ENCODE data around the gene LTBP2. TPM values are rescaled to one million over a fixed set of nuclear protein-coding genes. Genes with fewer than 3 reads are reported as not detected.

LTBP2 gene
- total RNA-seq, 1 donor: 157 TPM

DNA sequence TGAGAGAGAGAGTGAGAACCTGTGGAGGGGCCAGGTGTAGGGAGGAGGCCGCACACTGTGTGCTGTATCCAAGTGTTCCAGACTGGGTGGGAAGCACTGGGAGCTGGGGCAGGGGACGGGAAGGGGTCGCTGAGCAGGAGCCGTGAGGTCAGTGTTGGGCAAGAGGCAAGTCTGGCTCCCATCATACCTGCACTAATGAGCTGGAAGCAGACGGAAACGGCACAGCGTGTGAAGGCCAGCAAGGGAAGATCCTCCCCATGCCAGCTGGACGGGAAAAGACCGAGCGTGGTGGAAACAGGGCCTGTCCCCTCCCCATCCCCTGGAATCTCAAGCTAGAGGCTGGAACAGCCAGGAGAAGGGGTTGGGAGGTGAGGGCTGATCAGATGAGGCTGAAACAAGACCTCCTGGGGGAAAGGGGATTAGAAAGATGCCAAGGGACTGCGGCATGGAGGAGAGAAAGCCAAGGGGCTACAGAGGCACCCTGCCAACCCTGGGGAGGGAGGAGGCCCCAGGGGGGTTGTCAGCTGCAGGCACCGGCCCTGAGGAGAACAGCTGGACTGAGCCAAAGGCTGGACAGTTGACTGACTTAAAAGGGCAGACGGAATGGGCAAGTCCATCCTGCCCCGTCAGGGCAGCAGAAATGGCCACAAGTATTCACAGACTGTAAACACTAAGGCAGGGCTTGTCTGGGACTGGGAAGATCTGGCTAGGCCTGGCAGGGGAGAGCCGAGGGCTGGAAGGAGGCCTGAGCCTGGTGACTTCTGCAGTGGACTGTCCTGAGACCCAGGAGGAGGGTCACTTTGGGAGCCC, 19.0 kb upstream of the LTBP2 start:
- H3K4me3 ChIP-seq (ENCODE audit: low read depth, low read length): no peak overlapping the region
- TF ChIP-seq CTCF (IDR thresholded peaks at IDR 0.05; ENCODE audit: insufficient read depth, low read length): no peak
- DNase-seq (ENCODE audit: low read depth): no peak

- no peak overlapping the region for H3K4me3 ChIP-seq (ENCODE audit: low read depth, low read length)
- TF ChIP-seq CTCF (IDR thresholded peaks at IDR 0.05; ENCODE audit: insufficient read depth, low read length): no peak
- DNase-seq (ENCODE audit: low read depth): no peak
Observed at GRCh38 chr14:74628418-74628817, 16.4 kb upstream of the LTBP2 start.

DNA sequence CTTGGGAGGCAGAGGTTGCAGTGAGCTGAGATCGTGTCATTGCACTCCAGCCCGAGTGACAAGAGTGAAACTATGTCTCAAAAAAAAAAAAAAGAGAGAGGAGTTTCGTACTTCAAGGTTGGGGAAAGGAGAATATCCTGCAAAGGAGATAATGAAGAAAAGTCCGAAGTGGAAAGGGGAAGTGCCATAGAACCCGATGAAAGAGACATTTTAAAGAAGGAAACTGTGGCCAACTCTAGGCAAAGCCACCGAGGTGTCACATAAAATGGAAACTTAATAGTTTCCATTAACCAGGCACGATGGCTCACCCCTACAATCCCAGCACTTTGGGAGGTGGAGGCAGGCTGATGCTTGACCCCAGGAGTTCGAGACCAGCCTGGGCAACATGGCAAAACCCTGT, 15.0 kb upstream of the LTBP2 start:
- H3K4me3 ChIP-seq (ENCODE audit: low read depth, low read length): no peak overlapping the region
- TF ChIP-seq CTCF (IDR thresholded peaks at IDR 0.05; ENCODE audit: insufficient read depth, low read length): no peak
- DNase-seq (ENCODE audit: low read depth): no peak

DNA sequence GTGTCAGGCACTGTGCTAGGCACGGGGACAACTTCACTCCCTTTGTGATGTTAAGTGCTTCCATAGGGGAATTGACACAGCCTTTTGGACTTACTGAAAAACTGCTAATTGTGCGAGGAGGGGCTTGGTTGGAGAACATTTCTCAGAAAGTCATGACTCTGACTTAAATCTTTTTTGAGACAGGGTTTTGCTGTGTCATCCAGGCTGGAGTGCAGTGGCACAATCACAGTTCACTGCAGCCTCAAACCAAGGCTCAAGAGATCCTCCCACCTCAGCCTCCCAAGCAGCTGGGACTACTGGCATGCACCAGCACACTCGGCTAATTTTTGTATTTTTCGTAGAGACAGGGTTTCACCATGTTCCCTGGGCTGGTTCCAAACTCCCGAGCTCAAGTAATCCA, 10.2 kb upstream of the LTBP2 start:
- no peak for DNase-seq (ENCODE audit: low read depth)
- H3K4me3 ChIP-seq (ENCODE audit: low read depth, low read length): no peak overlapping the region
- TF ChIP-seq CTCF (IDR thresholded peaks at IDR 0.05; ENCODE audit: insufficient read depth, low read length): no peak

DNA sequence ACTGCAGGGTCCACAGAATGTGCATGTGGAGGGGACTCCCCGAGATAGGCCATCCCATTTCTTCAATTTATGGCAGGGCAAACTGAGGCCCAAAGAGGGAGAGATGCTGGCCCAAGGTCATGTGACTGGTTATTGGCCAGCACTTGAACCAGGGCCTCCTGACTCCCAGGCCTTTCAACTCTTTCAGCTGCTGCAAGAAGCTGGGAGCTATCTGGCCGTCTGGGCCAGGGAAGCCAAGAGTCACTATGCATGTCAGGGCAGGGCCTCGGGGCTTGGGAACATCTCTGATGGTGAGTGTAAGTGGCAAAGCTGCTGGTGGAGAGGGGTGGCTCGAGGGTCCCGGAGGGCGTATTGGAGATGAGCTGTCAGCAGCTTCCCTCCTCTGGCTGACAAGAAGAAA, 9.5 kb upstream of the LTBP2 start:
- DNase-seq (ENCODE audit: low read depth): no peak
- no peak for TF ChIP-seq CTCF (IDR thresholded peaks at IDR 0.05; ENCODE audit: insufficient read depth, low read length)
- H3K4me3 ChIP-seq (ENCODE audit: low read depth, low read length): no peak overlapping the region

DNA sequence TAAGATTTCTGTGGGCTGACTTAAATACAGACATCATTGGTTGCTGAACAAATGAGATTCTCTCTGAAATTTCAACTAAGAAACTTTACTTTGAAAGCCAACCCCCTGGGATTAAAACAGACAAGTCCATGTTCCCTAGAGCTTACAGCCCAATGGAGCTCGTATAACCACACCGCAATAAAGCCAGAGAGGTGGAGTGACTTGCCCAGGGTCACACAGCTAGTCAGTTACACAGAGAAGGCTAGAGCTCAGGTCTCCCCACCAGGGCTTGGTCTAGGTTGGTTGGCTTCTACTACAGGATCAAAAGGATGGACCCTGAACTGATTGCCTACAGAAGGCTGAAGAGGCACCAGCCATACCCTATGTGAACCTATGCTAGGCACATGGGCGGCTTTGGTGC, 8.9 kb upstream of the LTBP2 start:
- no peak for DNase-seq (ENCODE audit: low read depth)
- no peak overlapping the region for H3K4me3 ChIP-seq (ENCODE audit: low read depth, low read length)
- no peak for TF ChIP-seq CTCF (IDR thresholded peaks at IDR 0.05; ENCODE audit: insufficient read depth, low read length)

DNA sequence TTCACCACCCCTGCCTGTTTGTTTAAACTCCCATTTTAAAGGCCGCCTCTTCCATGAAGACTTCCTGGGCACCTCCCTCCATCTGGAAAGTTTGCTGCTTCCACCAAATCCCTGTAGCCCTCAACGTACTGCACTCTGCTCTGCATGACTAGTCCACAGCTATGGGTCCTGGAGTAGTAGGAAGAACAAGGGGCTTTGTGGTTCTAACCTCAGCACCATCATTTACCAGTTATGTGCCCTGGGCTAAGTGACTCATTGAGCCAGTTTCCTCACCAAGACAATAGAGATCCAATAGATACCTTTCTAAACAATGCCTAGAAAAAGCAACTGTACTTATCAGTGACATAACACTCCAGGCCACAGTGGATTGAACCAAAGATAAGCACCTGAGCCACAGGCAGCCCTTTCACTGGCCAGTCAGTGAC, 8.5 kb upstream of the LTBP2 start:
- peak; percentile 95 for DNase-seq (ENCODE audit: low read depth)
- H3K4me3 ChIP-seq (ENCODE audit: low read depth, low read length): no peak overlapping the region
- TF ChIP-seq CTCF (IDR thresholded peaks at IDR 0.05; ENCODE audit: insufficient read depth, low read length): no peak

Data from fibroblast of the aortic adventitia (primary cell).